Inferior parietal cortex (tissue), 1 donor: ENCODE data around the gene LTO1.
A peak's percentile ranks its signal among the peaks of the same experiment; 100 is the strongest.
"Not testable (repeated sequence)": the region's sequence is repeated elsewhere in the genome, so short reads cannot be mapped to it uniquely, and the experiment has no call there.

Experiments used
- DNase-seq: peaks from one replicate; pipeline ENCODE4 v3.0.0-alpha.2; 2016; ENCODE audit errors: extremely low spot score

LTO1 gene

GRCh38 chr11:69700278-69701140, 25.4 kb upstream of the LTO1 start:
- DNase-seq = peak; percentile 58

GRCh38 chr11:69699213-69699612, 24.1 kb upstream of the LTO1 start:
- no peak for DNase-seq

- DNase-seq = no peak
These were observed 23.2 kb upstream of the LTO1 start for GRCh38 chr11:69698362-69698761.

GRCh38 chr11:69697861-69698260, 22.7 kb upstream of the LTO1 start:
- DNase-seq = no peak

GRCh38 chr11:69697469-69697843, 22.3 kb upstream of the LTO1 start:
- DNase-seq = no peak

- DNase-seq = no peak
These were observed 21.8 kb upstream of the LTO1 start for GRCh38 chr11:69696749-69697468.

GRCh38 chr11:69695995-69696394, 20.8 kb upstream of the LTO1 start:
- DNase-seq = not testable (repeated sequence)

GRCh38 chr11:69695581-69695980, 20.4 kb upstream of the LTO1 start:
- DNase-seq = no peak

GRCh38 chr11:69694781-69695180, 19.6 kb upstream of the LTO1 start:
- no peak for DNase-seq

- no peak for DNase-seq
These were observed 17.3 kb upstream of the LTO1 start for GRCh38 chr11:69692422-69692821.

- no peak for DNase-seq
These were observed 16.3 kb upstream of the LTO1 start for GRCh38 chr11:69691463-69691862.

GRCh38 chr11:69689484-69690319, 14.5 kb upstream of the LTO1 start:
- DNase-seq = no peak

- not testable (repeated sequence) for DNase-seq
These were observed 13.0 kb upstream of the LTO1 start for GRCh38 chr11:69687969-69688771.

- DNase-seq = no peak
These were observed 11.7 kb upstream of the LTO1 start for GRCh38 chr11:69686856-69687255.

- DNase-seq = no peak
These were observed 11.3 kb upstream of the LTO1 start for GRCh38 chr11:69686452-69686851.

GRCh38 chr11:69685348-69685747, 10.2 kb upstream of the LTO1 start:
- DNase-seq = no peak

- no peak for DNase-seq
These were observed 9.5 kb upstream of the LTO1 start for GRCh38 chr11:69684651-69685050.

- DNase-seq = no peak
These were observed 8.7 kb upstream of the LTO1 start for GRCh38 chr11:69683764-69684333.

- DNase-seq = no peak
These were observed 7.7 kb upstream of the LTO1 start for GRCh38 chr11:69682681-69683326.

GRCh38 chr11:69682221-69682620, 7.1 kb upstream of the LTO1 start:
- no peak for DNase-seq

GRCh38 chr11:69680688-69681087, 5.5 kb upstream of the LTO1 start:
- DNase-seq = no peak
